ENCODE measurements around the gene SRSF1.
A peak's percentile ranks its signal among the peaks of the same experiment; 100 is the strongest.

SRSF1 gene

DNA sequence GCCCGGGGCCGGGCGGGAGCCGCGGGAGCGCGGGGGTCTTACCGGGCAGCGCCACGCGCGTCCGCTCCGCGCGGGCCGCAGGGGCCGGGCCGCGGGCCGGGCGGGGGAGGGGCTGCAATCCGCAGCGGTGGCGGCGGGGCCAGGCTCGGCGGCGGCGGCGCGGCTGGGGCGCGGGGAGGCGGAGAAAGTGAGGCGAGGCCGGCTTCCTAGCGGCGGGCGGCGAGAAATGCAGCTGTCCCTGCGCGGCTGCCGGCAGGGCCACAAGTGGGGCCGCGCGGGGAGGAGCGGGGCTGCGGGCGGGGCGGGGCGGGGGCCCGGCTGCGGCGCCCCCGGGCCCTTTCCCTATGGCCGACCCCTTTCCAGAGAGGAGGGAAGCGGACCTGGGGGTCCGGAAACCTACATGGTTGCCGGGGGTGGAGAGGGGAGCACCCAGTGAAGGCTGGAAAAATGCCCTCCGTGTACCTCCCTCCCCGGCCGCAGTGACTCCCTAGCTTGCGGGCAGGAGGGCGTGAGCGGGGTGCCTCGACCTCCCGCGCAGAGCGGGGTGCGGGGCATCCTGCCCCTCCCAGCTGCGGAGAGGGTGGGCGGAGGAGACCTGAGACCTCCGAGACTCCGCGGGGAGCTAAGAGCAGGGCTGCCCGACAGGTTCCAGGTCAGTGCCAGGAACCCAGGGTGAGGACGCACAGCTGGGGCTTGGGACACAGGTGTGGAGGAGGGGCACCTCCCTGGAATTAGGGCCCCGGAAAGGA, 51.7 kb downstream of the SRSF1 start, which contains the start of gene CUEDC1:
Gene CUEDC1 (minus strand): TSS at position 230 of the 749 bp plus-strand sequence. CDS start 69,848 bp downstream, outside the sequence.
- H3K9me2 ChIP-seq (replicated peaks; ENCODE audit: insufficient read depth, low read length), result no peaks in the 10 kb centered on the region
- H3K79me2 ChIP-seq (ENCODE audit: low read length), result no peaks in the 10 kb centered on the region
- 0 out of 2 replicates have a peak, but pooled peaks cover 3% of the 10 kb centered on the region for H4K20me1 ChIP-seq (ENCODE audit: insufficient read depth, low read length)
- peak; percentile 58 for DNase-seq
- H2AFZ ChIP-seq (ENCODE audit: low read length), result no peak within 1 kb of the TSS
- peaks cover 10% of the 10 kb centered on the region; the same call in 1 of the 2 replicates for H3F3A ChIP-seq (ENCODE audit: insufficient read depth, low read length)
- H3K36me3 ChIP-seq (replicated peaks; ENCODE audit: insufficient read depth, low read length), result no peaks in the 10 kb centered on the region
- peaks cover 74% of the 10 kb centered on the region for H3K27me3 ChIP-seq (replicated peaks; ENCODE audit: insufficient read depth, low read length)
- TF ChIP-seq CTCF (IDR thresholded peaks at IDR 0.05; ENCODE audit: low read length) (no peak), EZH2 (optimal IDR thresholded peaks at IDR 0.05; ENCODE audit: low read depth, low read length) (no peak), EZH2phosphoT487 (IDR thresholded peaks at IDR 0.05; ENCODE audit: low read length) (no peak)
- H3K4me1 ChIP-seq (ENCODE audit: low read length), result peaks cover 15% of the 10 kb centered on the region
- H3K27ac ChIP-seq (ENCODE audit: low read length), result no peak within 1 kb of the TSS
- H3K4me2 ChIP-seq (ENCODE audit: low read depth, low read length), result peak within 1 kb of the TSS; percentile 98
- peak within 1 kb of the TSS; percentile 53 for H3K4me3 ChIP-seq (ENCODE audit: low read length)
- no peak within 1 kb of the TSS for H3K9ac ChIP-seq (ENCODE audit: low read length)
- H3K9me3 ChIP-seq (replicated peaks; ENCODE audit: insufficient read depth, low read length), result no peaks in the 10 kb centered on the region

- no peak overlapping the region for H3K4me3 ChIP-seq (ENCODE audit: low read length)
- DNase-seq, result no peak
- H3K27ac ChIP-seq (ENCODE audit: low read length), result no peak overlapping the region
- no peaks in the 10 kb centered on the region for H3K9me3 ChIP-seq (replicated peaks; ENCODE audit: insufficient read depth, low read length)
- H3K79me2 ChIP-seq (ENCODE audit: low read length), result no peaks in the 10 kb centered on the region
- no peak overlapping the region for H2AFZ ChIP-seq (ENCODE audit: low read length)
- H4K20me1 ChIP-seq (ENCODE audit: insufficient read depth, low read length), result 0 out of 2 replicates have a peak, but pooled peaks cover 3% of the 10 kb centered on the region
- peaks cover 10% of the 10 kb centered on the region; the same call in 1 of the 2 replicates for H3F3A ChIP-seq (ENCODE audit: insufficient read depth, low read length)
- peak; percentile 92 for TF ChIP-seq EZH2 (optimal IDR thresholded peaks at IDR 0.05; ENCODE audit: low read depth, low read length)
- TF ChIP-seq EZH2phosphoT487 (IDR thresholded peaks at IDR 0.05; ENCODE audit: low read length), result no peak
- H3K9ac ChIP-seq (ENCODE audit: low read length), result no peak overlapping the region
- peak overlapping the region; percentile 47; the same call in 1 of the 2 replicates for H3K4me2 ChIP-seq (ENCODE audit: low read depth, low read length)
- no peaks in the 10 kb centered on the region for H3K36me3 ChIP-seq (replicated peaks; ENCODE audit: insufficient read depth, low read length)
- H3K4me1 ChIP-seq (ENCODE audit: low read length), result peaks cover 15% of the 10 kb centered on the region
- H3K27me3 ChIP-seq (replicated peaks; ENCODE audit: insufficient read depth, low read length), result peaks cover 67% of the 10 kb centered on the region
- no peaks in the 10 kb centered on the region for H3K9me2 ChIP-seq (replicated peaks; ENCODE audit: insufficient read depth, low read length)
Measured at GRCh38 chr17:57954397-57955182, 52.5 kb downstream of the SRSF1 start.

- H3K9ac ChIP-seq (ENCODE audit: low read length), result no peak overlapping the region
Measured at GRCh38 chr17:57953705-57954396, 53.2 kb downstream of the SRSF1 start.

More at GRCh38 chr17:57953705-57954396, 53.2 kb downstream of the SRSF1 start:
- TF ChIP-seq CTCF (IDR thresholded peaks at IDR 0.05; ENCODE audit: low read length) (no peak), EZH2 (optimal IDR thresholded peaks at IDR 0.05; ENCODE audit: low read depth, low read length) (no peak), EZH2phosphoT487 (IDR thresholded peaks at IDR 0.05; ENCODE audit: low read length) (no peak)
- H3K4me2 ChIP-seq (ENCODE audit: low read depth, low read length), result no peak overlapping the region
- no peak overlapping the region for H3K4me3 ChIP-seq (ENCODE audit: low read length)
- no peaks in the 10 kb centered on the region for H3K9me3 ChIP-seq (replicated peaks; ENCODE audit: insufficient read depth, low read length)
- 0 out of 2 replicates have a peak, but pooled peaks cover 3% of the 10 kb centered on the region for H4K20me1 ChIP-seq (ENCODE audit: insufficient read depth, low read length)
- no peak for DNase-seq
- no peaks in the 10 kb centered on the region for H3K79me2 ChIP-seq (ENCODE audit: low read length)
- no peaks in the 10 kb centered on the region for H3K36me3 ChIP-seq (replicated peaks; ENCODE audit: insufficient read depth, low read length)
- H3K9me2 ChIP-seq (replicated peaks; ENCODE audit: insufficient read depth, low read length), result no peaks in the 10 kb centered on the region
- no peak overlapping the region for H3K27ac ChIP-seq (ENCODE audit: low read length)
- peaks cover 59% of the 10 kb centered on the region for H3K27me3 ChIP-seq (replicated peaks; ENCODE audit: insufficient read depth, low read length)
- H2AFZ ChIP-seq (ENCODE audit: low read length), result no peak overlapping the region
- peaks cover 14% of the 10 kb centered on the region for H3F3A ChIP-seq (ENCODE audit: insufficient read depth, low read length)
- peaks cover 20% of the 10 kb centered on the region for H3K4me1 ChIP-seq (ENCODE audit: low read length)

All from MM.1S (cell line).